Thoracic aorta (tissue), 2 donors: Measurements from ENCODE around the gene ACACA. TPM values are rescaled to one million over a fixed set of nuclear protein-coding genes. Genes with fewer than 3 reads are reported as not detected.

Experiments
- ATAC-seq: fragments of 150-250 bp; one replicate; pipeline ENCODE4 v1.8.0; 2017; ENCODE audit warnings: low read depth; ENCODE audit not compliant: insufficient number of reproducible peaks, low FRiP score
- DNase-seq: peaks from one replicate; pipeline ENCODE4 v3.0.0-alpha.2; 2020; ENCODE audit warnings: low spot score
- H3K27ac ChIP-seq, 2 donors: fragments of 200-600 bp; sonication (generic); 1 replicate in 1 of 2; 2 replicates in 1 of 2; pipeline ENCODE4 v1.5.1; 2016; ENCODE audit warnings: mild to moderate bottlenecking in 2 of 2, moderate library complexity in 2 of 2
- H3K27me3 ChIP-seq: fragments of 200-600 bp; sonication (generic); replicated peaks from 2 replicates; pipeline ENCODE4 v1.6.0; 2016; ENCODE audit warnings: mild to moderate bottlenecking; ENCODE audit not compliant: insufficient read depth
- H3K36me3 ChIP-seq: fragments of 200-600 bp; sonication (generic); one replicate; pipeline ENCODE4 v1.5.1; 2016
- H3K4me1 ChIP-seq, 2 donors: fragments of 200-600 bp; sonication (generic); 1 replicate in 1 of 2; 2 replicates in 1 of 2; pipeline versions ENCODE4 v1.5.1 to v1.6.0; 2016; ENCODE audit warnings: low read depth in 2 of 2, mild to moderate bottlenecking in 1 of 2; ENCODE audit not compliant: control insufficient read depth in 1 of 2
- H3K4me3 ChIP-seq: fragments of 200-600 bp; sonication (generic); 2 replicates; pipeline ENCODE4 v1.5.1; 2016; ENCODE audit warnings: mild to moderate bottlenecking
- H3K9me3 ChIP-seq: fragments of 200-600 bp; sonication (generic); 2 replicates; pipeline ENCODE4 v1.5.1; 2016
- total RNA-seq, 2 donors: library from RNA; depleted of rRNA; stranded (reverse); fragments of >200 nt; gene quantifications; one replicate each; pipeline versions ENCODE4 v1.1.0 to v1.2.3, GENCODE V29; 2016
- TF ChIP-seq, protein P1 (sequence below): fragments of 200-600 bp; sonication (generic); IDR thresholded peaks from one replicate; pipeline ENCODE4 v1.5.1; 2019; ENCODE audit warnings: antibody characterized with exemption

ACACA gene
- total RNA-seq, 2 donors from 2014 or later = 20.7 to 34.0 TPM

DNA sequence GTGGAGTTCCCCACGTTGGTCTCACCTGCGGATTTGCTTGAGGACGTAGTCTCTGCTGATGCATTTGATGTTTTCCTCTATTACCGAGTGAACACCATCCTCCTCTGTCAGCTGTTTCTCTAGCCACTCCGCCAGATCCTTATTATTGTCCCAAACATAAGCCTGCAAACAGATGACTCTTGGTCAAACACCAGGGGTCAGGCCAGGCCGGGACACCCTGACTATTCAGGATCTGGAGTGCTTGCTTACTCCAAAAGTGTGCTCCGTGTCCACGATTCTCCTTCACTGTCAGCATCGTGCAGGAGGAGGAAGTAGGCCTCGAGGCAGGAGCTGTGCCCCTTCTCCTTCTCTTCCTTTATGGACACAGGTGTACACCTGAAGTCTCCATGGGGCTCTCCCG is 317.7 kb downstream of the ACACA start:
- ATAC-seq (no peak), DNase-seq (no peak)
- TF ChIP-seq, protein P1, sequence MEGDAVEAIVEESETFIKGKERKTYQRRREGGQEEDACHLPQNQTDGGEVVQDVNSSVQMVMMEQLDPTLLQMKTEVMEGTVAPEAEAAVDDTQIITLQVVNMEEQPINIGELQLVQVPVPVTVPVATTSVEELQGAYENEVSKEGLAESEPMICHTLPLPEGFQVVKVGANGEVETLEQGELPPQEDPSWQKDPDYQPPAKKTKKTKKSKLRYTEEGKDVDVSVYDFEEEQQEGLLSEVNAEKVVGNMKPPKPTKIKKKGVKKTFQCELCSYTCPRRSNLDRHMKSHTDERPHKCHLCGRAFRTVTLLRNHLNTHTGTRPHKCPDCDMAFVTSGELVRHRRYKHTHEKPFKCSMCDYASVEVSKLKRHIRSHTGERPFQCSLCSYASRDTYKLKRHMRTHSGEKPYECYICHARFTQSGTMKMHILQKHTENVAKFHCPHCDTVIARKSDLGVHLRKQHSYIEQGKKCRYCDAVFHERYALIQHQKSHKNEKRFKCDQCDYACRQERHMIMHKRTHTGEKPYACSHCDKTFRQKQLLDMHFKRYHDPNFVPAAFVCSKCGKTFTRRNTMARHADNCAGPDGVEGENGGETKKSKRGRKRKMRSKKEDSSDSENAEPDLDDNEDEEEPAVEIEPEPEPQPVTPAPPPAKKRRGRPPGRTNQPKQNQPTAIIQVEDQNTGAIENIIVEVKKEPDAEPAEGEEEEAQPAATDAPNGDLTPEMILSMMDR = no peak
- Histone ChIP-seq H3K9me3 (no peaks in the 10 kb centered on the region), H3K27ac (no peak overlapping the region), H3K4me3 (no peak overlapping the region), H3K27me3 (no peaks in the 10 kb centered on the region), H3K4me1 (no peaks in the 10 kb centered on the region), H3K36me3 (peaks cover 15% of the 10 kb centered on the region)

DNA sequence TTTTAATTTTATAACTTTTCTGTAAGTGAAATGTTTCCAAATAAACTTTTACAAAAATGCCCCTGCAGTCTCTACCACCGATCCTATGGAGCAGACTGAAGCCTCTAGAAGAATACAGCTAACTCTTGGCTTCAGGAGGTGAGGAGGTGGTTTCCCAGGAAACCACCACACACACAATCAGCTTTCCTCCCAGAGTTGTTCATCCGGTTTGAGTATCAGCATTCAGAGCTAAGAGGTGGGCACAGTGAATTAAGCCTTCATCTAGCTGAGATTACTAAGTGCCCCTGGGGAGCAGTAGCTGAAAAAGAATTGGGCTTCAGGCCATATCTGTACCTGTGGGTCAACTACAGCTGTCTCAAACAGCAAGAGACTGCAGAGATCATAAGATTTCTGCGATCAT is 318.2 kb downstream of the ACACA start:
- H3K9me3 ChIP-seq = no peaks in the 10 kb centered on the region
- no peaks in the 10 kb centered on the region for H3K4me1 ChIP-seq
- no peak for DNase-seq
- TF ChIP-seq, protein P1 = no peak
- no peak overlapping the region for H3K4me3 ChIP-seq
- H3K27ac ChIP-seq = no peak overlapping the region
- H3K36me3 ChIP-seq = peaks cover 15% of the 10 kb centered on the region
- ATAC-seq = no peak
- no peaks in the 10 kb centered on the region for H3K27me3 ChIP-seq

DNA sequence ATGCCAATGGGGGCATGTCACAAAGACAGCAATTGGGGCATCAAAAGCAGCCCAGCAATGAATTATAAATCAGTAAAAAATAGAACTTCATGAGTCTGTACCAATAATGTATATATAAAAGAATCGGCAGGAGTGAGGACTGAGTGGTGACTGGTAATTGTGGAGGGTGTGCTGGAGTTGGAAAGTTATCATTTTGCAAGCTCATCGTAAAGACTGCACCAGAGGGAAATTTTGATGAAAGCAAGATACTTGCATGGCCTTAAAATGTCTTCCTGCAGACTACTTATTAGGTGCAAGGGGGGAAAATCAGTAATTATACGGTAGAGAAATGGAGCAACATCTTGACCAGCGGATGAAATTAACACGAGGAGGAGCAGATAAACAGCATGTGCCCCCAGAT is 319.0 kb downstream of the ACACA start:
- H3K4me3 ChIP-seq = no peak overlapping the region
- DNase-seq (no peak), ATAC-seq (no peak)
- peaks cover 15% of the 10 kb centered on the region for H3K36me3 ChIP-seq
- no peaks in the 10 kb centered on the region for H3K27me3 ChIP-seq
- H3K4me1 ChIP-seq = no peaks in the 10 kb centered on the region
- no peak overlapping the region for H3K27ac ChIP-seq
- TF ChIP-seq, protein P1 = no peak
- no peaks in the 10 kb centered on the region for H3K9me3 ChIP-seq

- ATAC-seq = no peak
- no peak overlapping the region for H3K27ac ChIP-seq
These were observed 319.7 kb downstream of the ACACA start for GRCh38 chr17:37086948-37087347.

GRCh38 chr17:37086334-37086733 is 320.3 kb downstream of the ACACA start:
- Histone ChIP-seq H3K27ac (no peak overlapping the region), H3K4me1 (no peaks in the 10 kb centered on the region), H3K9me3 (no peaks in the 10 kb centered on the region), H3K27me3 (no peaks in the 10 kb centered on the region), H3K36me3 (peaks cover 15% of the 10 kb centered on the region), H3K4me3 (no peak overlapping the region)
- ATAC-seq (no peak), DNase-seq (no peak)
- TF ChIP-seq, protein P1 = no peak

More at GRCh38 chr17:37086948-37087347, 319.7 kb downstream of the ACACA start:
- Histone ChIP-seq H3K4me3 (no peak overlapping the region), H3K4me1 (no peaks in the 10 kb centered on the region), H3K9me3 (no peaks in the 10 kb centered on the region), H3K27me3 (no peaks in the 10 kb centered on the region), H3K36me3 (peaks cover 15% of the 10 kb centered on the region)
- no peak for DNase-seq
- TF ChIP-seq, protein P1 = no peak
